ENCODE data around the gene TMEM150C. TPM values are rescaled to one million over a fixed set of nuclear protein-coding genes. Genes with fewer than 3 reads are reported as not detected.
A peak's percentile ranks its signal among the peaks of the same experiment; 100 is the strongest.
"Not testable (repeated sequence)": the region's sequence is repeated elsewhere in the genome, so short reads cannot be mapped to it uniquely, and the experiment has no call there.

TMEM150C gene
- total RNA-seq, 2 experiments from 2014 or later: not detected

DNA sequence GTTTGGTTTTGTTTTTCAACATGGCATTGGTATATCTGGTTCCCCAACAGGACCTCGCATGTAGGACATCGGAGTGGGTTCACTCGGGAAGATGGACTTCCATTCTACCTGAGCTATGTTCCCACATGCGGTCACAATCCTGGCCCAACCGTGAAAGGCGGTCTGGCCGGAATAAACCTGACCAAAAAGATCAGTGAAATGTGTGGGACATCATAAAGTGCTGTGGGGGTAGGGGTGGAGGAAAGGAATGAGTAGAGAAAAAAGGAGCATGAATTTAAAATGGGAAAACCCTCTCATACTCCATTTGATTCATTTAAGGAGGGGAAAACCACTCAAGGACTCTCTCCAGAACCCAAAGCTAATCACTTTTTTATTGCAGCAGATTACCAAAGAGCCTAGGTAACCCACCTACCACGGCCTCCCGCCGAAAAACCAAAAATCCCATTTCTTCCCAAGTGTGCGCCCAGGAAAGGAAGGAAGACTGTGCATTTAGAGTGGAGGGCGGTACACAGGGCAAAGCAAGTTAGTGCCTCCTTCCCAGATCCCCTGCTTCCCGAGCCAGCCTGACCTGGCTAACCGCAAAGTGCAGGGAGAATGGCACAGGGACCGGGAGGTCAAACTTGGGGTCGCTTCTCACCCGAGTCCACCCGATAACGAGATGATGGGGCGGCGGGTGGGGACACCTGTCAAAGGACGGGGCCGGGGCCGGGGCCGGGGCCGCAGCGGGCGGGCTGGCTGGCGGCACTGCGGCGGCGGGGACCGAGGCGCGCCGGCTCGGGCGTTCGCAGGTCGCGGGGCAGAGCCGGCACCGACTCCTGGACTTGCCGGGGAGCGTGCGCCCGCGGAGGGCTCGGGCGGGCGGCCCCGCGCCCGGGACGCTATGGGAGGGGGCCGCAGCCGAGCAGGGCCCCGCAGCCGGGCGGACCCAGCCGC, 669 bp downstream of the TMEM150C start:
- ATAC-seq (ENCODE audit: poor library complexity): no peak
- H3K36me3 Mint-ChIP-seq (ENCODE audit: low read depth): no peaks in the 10 kb centered on the region
- no peaks in the 10 kb centered on the region for H3K9me3 Mint-ChIP-seq
- peaks cover 0 to 3% of the 10 kb centered on the region in 2 experiments for H3K9me3 ChIP-seq (ENCODE audit: control insufficient read depth in 1 of 2, insufficient read depth in 1 of 2, low read length in 2 of 2)
- ChIA-PET POLR2A (no interaction called here), CTCF (no interaction called here)
- H3K36me3 ChIP-seq (ENCODE audit: insufficient read depth, low read length): no peaks in the 10 kb centered on the region
- no peak overlapping the region for H3K27ac Mint-ChIP-seq
- H3K4me1 ChIP-seq (ENCODE audit: insufficient read depth, low read length): peaks cover 7% of the 10 kb centered on the region
- peak overlapping the region; percentile 69 for H3K4me3 Mint-ChIP-seq
- H3K27me3 ChIP-seq (ENCODE audit: control insufficient read depth in 1 of 2, insufficient read depth in 2 of 2, low read length in 2 of 2): peaks cover 26 to 52% of the 10 kb centered on the region in 2 experiments
- peaks cover 13% of the 10 kb centered on the region for H3K4me1 Mint-ChIP-seq (ENCODE audit: low read depth)
- no peak overlapping the region for H3K4me3 ChIP-seq (ENCODE audit: low read length)
- no peak overlapping the region for H3K27ac ChIP-seq (ENCODE audit: low read depth in 1 of 2, low read length in 2 of 2)
- peak in 1 of 14 experiments; percentile 1 for DNase-seq
- TF ChIP-seq, protein P1, sequence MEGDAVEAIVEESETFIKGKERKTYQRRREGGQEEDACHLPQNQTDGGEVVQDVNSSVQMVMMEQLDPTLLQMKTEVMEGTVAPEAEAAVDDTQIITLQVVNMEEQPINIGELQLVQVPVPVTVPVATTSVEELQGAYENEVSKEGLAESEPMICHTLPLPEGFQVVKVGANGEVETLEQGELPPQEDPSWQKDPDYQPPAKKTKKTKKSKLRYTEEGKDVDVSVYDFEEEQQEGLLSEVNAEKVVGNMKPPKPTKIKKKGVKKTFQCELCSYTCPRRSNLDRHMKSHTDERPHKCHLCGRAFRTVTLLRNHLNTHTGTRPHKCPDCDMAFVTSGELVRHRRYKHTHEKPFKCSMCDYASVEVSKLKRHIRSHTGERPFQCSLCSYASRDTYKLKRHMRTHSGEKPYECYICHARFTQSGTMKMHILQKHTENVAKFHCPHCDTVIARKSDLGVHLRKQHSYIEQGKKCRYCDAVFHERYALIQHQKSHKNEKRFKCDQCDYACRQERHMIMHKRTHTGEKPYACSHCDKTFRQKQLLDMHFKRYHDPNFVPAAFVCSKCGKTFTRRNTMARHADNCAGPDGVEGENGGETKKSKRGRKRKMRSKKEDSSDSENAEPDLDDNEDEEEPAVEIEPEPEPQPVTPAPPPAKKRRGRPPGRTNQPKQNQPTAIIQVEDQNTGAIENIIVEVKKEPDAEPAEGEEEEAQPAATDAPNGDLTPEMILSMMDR (IDR thresholded peaks at IDR 0.05): no peak
- H3K27me3 Mint-ChIP-seq: peaks cover 81% of the 10 kb centered on the region
- intact Hi-C loops (cut with DNase I, micrococcal nuclease): no loop called here

DNA sequence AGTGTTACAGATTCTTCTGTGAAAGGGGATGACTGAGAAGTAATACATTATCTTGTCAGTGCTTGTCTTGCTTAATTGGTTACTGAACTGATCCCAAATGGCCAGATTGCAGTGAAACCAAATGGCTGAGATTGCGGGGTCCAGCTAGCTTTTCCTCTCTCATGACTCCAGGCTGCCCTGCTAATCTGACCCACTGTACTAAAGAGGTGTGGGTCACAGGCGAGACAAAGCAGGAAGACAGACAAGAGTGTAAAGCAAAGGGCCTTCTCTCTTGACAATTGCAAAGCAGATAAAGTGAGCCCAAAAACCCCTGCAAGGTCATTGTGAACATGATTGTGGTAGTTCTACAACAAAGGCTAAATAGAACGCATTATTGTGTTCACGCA, 2.1 kb downstream of the TMEM150C start:
- Mint-ChIP-seq H3K4me1 (ENCODE audit: low read depth) (peaks cover 13% of the 10 kb centered on the region), H3K27ac (no peak overlapping the region), H3K27me3 (peaks cover 86% of the 10 kb centered on the region), H3K36me3 (ENCODE audit: low read depth) (no peaks in the 10 kb centered on the region), H3K9me3 (no peaks in the 10 kb centered on the region), H3K4me3 (no peak overlapping the region)
- Histone ChIP-seq H3K27me3 (ENCODE audit: control insufficient read depth in 1 of 2, insufficient read depth in 2 of 2, low read length in 2 of 2) (peaks cover 26 to 48% of the 10 kb centered on the region in 2 experiments), H3K27ac (ENCODE audit: low read depth in 1 of 2, low read length in 2 of 2) (no peak overlapping the region), H3K4me3 (ENCODE audit: low read length) (no peak overlapping the region), H3K9me3 (ENCODE audit: control insufficient read depth in 1 of 2, insufficient read depth in 1 of 2, low read length in 2 of 2) (peaks cover 0 to 3% of the 10 kb centered on the region in 2 experiments), H3K4me1 (ENCODE audit: insufficient read depth, low read length) (peaks cover 7% of the 10 kb centered on the region), H3K36me3 (ENCODE audit: insufficient read depth, low read length) (no peaks in the 10 kb centered on the region)
- ChIA-PET POLR2A (no interaction called here), CTCF (no interaction called here)
- ATAC-seq (ENCODE audit: poor library complexity): no peak
- TF ChIP-seq, protein P1 (IDR thresholded peaks at IDR 0.05): no peak
- intact Hi-C loops (cut with DNase I, micrococcal nuclease): no loop called here
- DNase-seq: no peak

DNA sequence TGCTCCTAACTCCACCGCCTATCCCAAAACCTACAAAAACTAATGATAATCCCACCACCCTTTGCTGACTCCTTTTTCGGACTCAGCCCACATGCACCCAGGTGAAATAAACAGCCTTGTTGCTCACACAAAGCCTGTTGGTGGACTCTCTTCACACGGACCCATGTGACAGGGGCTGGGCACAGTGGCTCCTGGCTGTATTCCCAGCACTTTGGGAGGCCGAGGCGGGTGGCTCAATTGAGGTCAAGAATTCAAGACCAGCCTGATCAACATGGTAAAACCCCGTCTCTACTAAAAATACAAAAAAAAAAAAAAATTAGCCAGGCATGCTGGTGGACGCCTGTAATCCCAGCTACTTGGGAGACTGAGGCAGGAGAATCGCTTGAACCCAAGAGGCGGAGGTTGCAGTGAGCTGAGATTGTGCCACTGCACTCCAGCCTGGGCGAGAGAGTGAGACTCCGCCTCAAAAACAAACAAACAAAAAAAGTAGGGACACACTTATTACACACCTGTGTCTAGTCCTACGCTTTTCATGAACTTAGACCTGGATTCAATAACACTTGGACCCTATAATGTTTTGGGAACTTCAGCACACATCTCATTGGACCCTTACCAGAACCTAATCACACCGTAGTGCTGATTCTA, 2.6 kb downstream of the TMEM150C start:
- CTCF ChIA-PET; H3K36me3 Mint-ChIP-seq (ENCODE audit: low read depth); DNase-seq; POLR2A ChIA-PET; H3K36me3 ChIP-seq (ENCODE audit: insufficient read depth, low read length); H3K4me3 Mint-ChIP-seq; H3K9me3 ChIP-seq (ENCODE audit: control insufficient read depth in 1 of 2, insufficient read depth in 1 of 2, low read length in 2 of 2); H3K27ac ChIP-seq (ENCODE audit: low read depth in 1 of 2, low read length in 2 of 2); H3K27ac Mint-ChIP-seq; H3K4me1 ChIP-seq (ENCODE audit: insufficient read depth, low read length); intact Hi-C loops (cut with DNase I, micrococcal nuclease); ATAC-seq (ENCODE audit: poor library complexity); H3K9me3 Mint-ChIP-seq; H3K4me3 ChIP-seq (ENCODE audit: low read length): not testable (repeated sequence)
- H3K4me1 Mint-ChIP-seq (ENCODE audit: low read depth): peaks cover 13% of the 10 kb centered on the region
- H3K27me3 ChIP-seq (ENCODE audit: control insufficient read depth in 1 of 2, insufficient read depth in 2 of 2, low read length in 2 of 2): peaks cover 26 to 48% of the 10 kb centered on the region in 2 experiments
- H3K27me3 Mint-ChIP-seq: peaks cover 85% of the 10 kb centered on the region

Measured in CD4-positive, alpha-beta T cell (primary cell).